HG03457 (cell line): ENCODE data around the gene ARID1B.

Experiments used
- ATAC-seq: cut with Tn5 transposase; IDR thresholded peaks from one replicate; pipeline ENCODE4 v1.9.1; 2021; ENCODE audit warnings: moderate number of reproducible peaks; ENCODE audit not compliant: unreplicated experiment

Gene ARID1B

GRCh38 chr6:156822747-156823206, 45.6 kb downstream of the ARID1B start:
- no peak for ATAC-seq

- no peak for ATAC-seq
These were observed 47.0 kb downstream of the ARID1B start for GRCh38 chr6:156824142-156824541.

- no peak for ATAC-seq
These were observed 48.3 kb downstream of the ARID1B start for GRCh38 chr6:156825475-156825874.

GRCh38 chr6:156826290-156826955, 49.2 kb downstream of the ARID1B start:
- ATAC-seq: no peak

GRCh38 chr6:156827382-156827781, 50.2 kb downstream of the ARID1B start:
- no peak for ATAC-seq

- no peak for ATAC-seq
These were observed 51.1 kb downstream of the ARID1B start for GRCh38 chr6:156828280-156828703.

- no peak for ATAC-seq
These were observed 52.9 kb downstream of the ARID1B start for GRCh38 chr6:156830126-156830525.

- ATAC-seq: no peak
These were observed 55.1 kb downstream of the ARID1B start for GRCh38 chr6:156832231-156832647.

- ATAC-seq: no peak
These were observed 55.5 kb downstream of the ARID1B start for GRCh38 chr6:156832669-156833068.

- ATAC-seq: no peak
These were observed 56.6 kb downstream of the ARID1B start for GRCh38 chr6:156833755-156834154.

GRCh38 chr6:156839129-156839528, 62.0 kb downstream of the ARID1B start:
- no peak for ATAC-seq

- ATAC-seq: no peak
These were observed 62.4 kb downstream of the ARID1B start for GRCh38 chr6:156839591-156840001.

GRCh38 chr6:156840136-156840535, 63.0 kb downstream of the ARID1B start:
- ATAC-seq: no peak

GRCh38 chr6:156840606-156841005, 63.4 kb downstream of the ARID1B start:
- no peak for ATAC-seq

- no peak for ATAC-seq
These were observed 64.3 kb downstream of the ARID1B start for GRCh38 chr6:156841508-156841907.

GRCh38 chr6:156842598-156843250, 65.5 kb downstream of the ARID1B start:
- ATAC-seq: no peak

- no peak for ATAC-seq
These were observed 66.9 kb downstream of the ARID1B start for GRCh38 chr6:156844089-156844488.

GRCh38 chr6:156845454-156846155, 68.4 kb downstream of the ARID1B start:
- ATAC-seq: no peak

GRCh38 chr6:156846845-156847599, 69.8 kb downstream of the ARID1B start:
- no peak for ATAC-seq

- ATAC-seq: no peak
These were observed 70.9 kb downstream of the ARID1B start for GRCh38 chr6:156848123-156848522.

GRCh38 chr6:156848533-156848932, 71.4 kb downstream of the ARID1B start:
- ATAC-seq: no peak
